Umbilical cord (tissue), 2 donors: ENCODE results near the gene TMEM108. TPM values are rescaled to one million over a fixed set of nuclear protein-coding genes. Genes with fewer than 3 reads are reported as not detected.

Source experiments
- DNase-seq: peaks from one replicate; pipeline ENCODE4 v3.0.0-alpha.2; 2015; ENCODE audit warnings: low spot score
- total RNA-seq: library from RNA; depleted of rRNA; stranded (reverse); fragments of >200 nt; gene quantifications from one replicate; pipeline ENCODE4 v1.2.3, GENCODE V29; 2014; ENCODE audit warnings: low replicate concordance; ENCODE audit not compliant: insufficient read depth

The TMEM108 gene
- total RNA-seq, 1 donor from 2014 or later, result 6.0 TPM

DNA sequence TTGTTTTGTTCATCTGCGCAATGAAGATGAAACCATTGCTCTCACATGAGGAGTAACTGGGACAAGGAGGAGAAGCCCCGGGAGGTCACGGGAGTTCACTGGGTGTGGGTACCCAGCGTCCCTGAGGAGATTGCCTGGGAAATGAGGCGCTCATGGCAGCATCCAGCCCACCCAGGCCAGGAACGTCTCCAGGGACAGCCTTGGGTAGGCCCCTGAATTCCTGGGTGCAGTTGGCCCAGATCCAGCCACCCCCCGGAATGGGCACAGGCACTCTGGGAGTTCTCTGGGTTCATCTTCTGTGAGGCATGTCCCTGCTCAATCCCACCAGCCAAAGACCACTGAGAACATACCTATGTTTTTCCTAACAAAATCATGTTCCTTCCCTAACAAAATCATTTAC is 380.2 kb downstream of the TMEM108 start:
- no peak for DNase-seq

GRCh38 chr3:133419151-133419909 is 381.1 kb downstream of the TMEM108 start:
- no peak for DNase-seq

DNA sequence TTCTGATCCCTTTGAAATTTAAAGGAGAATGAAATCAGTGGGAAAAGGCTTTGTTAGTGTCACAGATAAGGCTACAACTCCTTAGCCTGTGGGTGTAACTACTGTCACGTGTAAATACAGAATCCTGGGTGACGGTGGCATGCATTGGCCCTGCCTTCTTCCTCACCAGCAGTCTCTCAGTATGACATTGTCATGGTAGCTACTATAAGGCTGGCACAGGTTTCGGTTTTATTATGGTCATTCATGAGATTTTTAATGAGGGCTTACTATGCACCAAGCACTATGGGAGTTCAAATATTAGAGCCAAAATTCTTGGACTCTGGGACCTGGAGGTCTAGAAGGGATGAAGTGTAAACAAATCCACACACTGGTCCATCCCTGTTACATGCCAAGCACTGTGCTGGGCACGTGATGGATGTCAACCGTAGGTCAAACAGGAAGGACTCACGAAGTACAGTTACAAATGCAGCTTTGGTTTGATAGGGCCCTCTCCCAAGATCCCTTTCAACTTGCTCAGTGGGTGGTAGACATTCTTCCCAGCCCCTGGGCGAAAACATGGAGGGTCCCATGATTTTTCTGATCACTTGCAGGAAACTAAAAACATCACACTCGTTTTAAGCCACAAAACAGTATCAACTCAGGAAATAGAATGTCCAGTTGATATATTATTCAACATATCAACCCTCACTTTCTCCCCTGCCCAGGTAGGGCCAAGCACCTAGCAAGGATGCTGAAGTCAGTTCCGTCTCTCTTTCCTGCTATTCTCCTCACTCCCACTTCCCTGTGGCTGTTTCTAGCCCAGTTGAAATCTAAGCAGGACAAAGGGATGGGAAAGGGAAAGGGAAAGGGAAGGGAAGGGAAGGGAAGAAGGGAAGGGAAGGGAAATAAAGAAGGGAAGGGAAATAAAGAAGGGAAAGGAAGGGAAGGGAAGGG is 387.0 kb downstream of the TMEM108 start:
- DNase-seq, result no peak

DNA sequence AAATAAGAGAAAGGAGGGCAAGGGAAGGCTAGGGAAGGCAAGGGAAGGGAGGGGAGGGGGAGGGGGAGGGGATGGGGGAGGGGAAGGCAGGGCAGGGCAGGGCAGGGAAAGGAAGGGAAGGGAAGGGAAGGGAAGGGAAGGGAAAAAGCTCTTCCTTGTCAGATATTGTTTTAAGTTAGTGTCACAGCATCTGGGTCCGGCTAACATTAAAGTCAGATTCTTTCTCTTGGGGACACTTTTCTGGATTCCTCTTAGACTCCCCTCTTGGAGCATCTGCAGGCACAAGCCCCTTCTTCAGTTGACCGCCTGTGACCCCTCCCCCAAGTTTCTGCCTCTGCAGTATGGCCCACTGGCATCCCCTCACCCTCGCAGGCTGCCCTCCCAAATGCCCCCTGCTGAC is 387.7 kb downstream of the TMEM108 start:
- no peak for DNase-seq

DNA sequence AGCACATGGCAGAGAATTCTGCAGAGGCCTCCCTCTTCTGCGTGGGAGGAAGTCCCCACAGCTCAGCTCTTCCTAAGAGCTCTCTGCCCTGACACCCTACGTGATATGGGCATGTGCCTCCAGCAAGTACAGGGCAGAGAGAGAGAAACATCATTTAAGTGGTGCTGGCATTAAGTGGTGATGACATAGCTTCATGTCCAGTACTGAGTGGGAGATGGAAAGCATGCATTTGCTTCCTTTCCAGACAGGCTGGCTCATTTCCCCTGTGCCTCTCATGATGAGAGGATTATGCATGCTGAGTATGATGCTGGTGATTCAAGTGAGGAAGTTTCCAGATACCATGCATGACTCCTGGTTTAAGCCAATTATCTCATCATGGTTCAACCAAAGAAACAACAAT is 388.5 kb downstream of the TMEM108 start:
- DNase-seq, result peak; percentile 57

- no peak for DNase-seq
Measured at GRCh38 chr3:133428552-133428951, 390.4 kb downstream of the TMEM108 start.

DNA sequence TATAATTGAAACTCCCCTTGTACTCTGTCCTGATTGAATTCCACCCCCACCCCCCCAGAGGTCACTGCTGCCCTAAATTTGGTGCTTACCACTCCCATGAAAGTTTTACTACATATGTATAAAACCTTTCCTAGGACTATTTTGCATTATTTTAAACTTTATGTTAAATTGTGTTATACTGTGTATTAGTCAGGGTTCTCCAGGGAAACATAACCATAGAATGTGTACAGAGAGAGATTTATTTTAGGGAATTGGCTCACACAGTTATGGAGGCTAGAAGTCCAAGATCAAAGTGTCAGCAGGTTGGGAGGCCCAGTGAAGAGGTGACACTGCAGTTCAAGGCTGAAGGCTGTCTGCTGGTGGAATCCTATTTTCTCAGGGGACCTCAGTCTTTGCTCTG is 390.9 kb downstream of the TMEM108 start:
- DNase-seq, result no peak

DNA sequence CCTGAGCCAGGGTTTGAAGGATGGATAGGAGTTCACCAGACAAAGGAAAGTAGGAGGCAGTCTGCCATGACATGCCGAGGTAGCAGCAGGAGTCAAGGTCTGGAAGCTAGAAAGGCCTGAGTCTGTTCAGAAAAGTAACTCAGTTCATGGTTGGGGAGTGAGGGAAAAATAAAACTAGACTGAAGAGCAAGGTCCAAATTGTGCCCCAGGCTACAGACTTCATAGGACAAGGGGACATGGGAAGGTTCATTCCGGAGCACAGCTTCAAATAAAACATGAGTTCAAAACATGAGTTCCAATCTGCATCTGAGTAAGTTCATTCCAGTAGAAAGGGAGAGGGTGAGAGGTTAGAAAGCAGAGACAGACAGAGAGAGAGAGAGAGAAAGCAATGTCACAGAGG is 401.4 kb downstream of the TMEM108 start:
- DNase-seq, result no peak

DNA sequence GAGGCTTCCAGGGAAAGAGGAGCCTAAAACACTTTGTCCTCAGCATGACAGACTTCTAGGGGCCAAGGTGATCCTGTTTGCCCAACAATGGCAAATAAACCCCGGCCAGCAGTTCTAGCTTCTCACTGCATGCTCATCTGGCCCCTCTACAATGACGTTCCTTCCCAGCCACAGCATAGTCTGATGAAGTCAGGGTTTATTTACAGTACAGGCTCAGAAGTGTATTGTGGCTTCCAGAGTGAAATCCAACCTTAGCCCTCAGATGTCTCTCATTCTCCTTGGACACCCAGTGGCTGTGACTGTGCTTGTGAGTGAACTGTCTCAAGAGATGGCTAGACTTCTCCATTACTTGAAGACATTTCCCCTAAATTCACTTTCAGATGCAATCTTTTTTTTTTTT is 402.5 kb downstream of the TMEM108 start:
- no peak for DNase-seq

DNA sequence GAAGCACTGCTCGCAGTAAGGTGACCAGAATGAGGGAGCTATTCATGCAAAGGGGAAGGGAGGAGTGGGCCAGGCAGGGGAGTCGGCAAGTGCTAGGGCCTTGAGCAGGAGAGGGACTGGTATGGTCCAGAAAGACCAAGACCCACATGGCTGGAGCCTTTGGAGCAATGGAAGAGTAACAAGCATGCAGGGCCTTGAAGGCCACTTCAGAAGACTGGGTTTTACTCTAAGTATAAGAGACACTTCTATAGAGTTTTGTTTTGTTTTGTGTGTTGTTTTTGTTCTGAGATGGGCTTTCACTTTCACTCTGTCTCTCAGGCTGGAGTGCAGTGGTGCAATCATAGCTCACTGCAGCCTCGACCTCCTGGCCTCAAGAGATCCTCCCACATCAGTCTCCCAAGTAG is 403.7 kb downstream of the TMEM108 start:
- DNase-seq, result no peak

GRCh38 chr3:133442518-133442917 is 404.3 kb downstream of the TMEM108 start:
- no peak for DNase-seq

DNA sequence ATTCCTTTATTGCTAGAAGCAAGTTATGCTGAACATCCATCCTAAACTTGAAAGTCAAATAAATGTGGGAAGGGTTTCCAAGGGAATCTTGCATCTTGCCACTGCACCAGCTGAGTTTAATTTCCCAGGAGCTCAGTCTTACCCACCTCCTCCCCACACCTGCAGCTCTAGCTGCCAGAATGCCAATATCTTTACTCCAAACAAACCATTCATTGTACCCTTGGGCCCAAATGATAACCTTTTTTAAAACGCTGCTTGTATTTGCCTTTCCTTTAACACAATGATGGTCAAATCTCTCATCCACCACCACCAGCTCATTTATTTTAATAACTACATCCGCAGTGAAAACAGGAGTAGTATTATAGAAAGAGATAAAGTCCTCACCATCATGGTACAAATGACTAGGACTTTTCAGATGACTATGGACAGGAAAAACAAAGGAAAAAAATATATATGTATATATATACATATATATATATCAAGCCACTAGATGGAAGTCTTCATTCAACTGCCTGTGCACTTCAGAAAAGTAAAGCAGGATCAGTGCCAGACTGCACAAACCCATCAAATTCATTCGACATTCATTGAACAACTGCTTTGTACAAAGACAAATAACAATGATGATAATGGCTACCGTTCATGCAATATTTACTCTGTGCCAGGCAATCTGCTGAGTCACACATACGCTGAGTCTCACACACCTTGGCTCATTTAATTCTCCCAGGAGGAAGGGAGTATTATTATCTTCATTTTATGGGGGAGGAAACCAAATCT is 405.6 kb downstream of the TMEM108 start:
- peak; percentile 26 for DNase-seq

DNA sequence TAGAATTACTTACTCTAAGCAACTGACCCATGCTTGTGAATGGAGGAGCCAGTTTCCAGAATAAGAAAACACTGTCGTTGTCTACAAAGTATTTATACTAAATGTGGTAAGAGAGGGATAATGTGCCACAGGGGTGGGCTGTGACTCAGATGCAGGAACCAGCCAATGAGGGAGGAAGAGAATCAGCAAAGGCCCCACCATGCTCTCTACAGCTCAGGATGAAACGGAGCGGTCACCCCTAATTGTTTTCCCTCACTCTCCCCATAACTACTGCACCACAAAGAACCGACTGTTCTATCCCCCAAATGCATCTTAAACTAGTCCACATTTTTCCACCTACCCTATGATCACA is 406.2 kb downstream of the TMEM108 start:
- no peak for DNase-seq

- no peak for DNase-seq
Measured at GRCh38 chr3:133445108-133445507, 406.9 kb downstream of the TMEM108 start.
